Lung (tissue), 12 donors: ENCODE results near the gene ME2. TPM values are rescaled to one million over a fixed set of nuclear protein-coding genes. Genes with fewer than 3 reads are reported as not detected.

Experiments used
- ATAC-seq: fragments of 200-7000 bp; cut with Tn5 transposase; one replicate; pipeline ENCODE4 v1.9.1; 2020; ENCODE audit warnings: moderate number of reproducible peaks; ENCODE audit not compliant: insufficient read depth, low FRiP score
- DNase-seq, 3 donors: peaks; one replicate each; pipeline ENCODE4 v3.0.0-alpha.2; 2013 to 2017
- H3K27ac ChIP-seq, 2 donors: one replicate each; pipeline ENCODE4 v1.5.1; 2013; ENCODE audit warnings: mild to moderate bottlenecking in 2 of 2, moderate library complexity in 2 of 2, control low read depth in 1 of 2, inconsistent platforms in 1 of 2, low read depth in 1 of 2, low read length in 1 of 2
- H3K27me3 ChIP-seq, 3 donors: one replicate each; pipeline ENCODE4 v1.5.1; 2013; ENCODE audit warnings: low read length in 2 of 3; ENCODE audit not compliant: control insufficient read depth in 3 of 3, insufficient read depth in 3 of 3
- H3K36me3 ChIP-seq, 4 donors: one replicate each; pipeline ENCODE4 v1.5.1; 2013; ENCODE audit warnings: low read length in 4 of 4, mild to moderate bottlenecking in 1 of 4, moderate library complexity in 1 of 4; ENCODE audit not compliant: control insufficient read depth in 4 of 4, insufficient read depth in 4 of 4
- H3K4me1 ChIP-seq, 5 donors: one replicate each; pipeline ENCODE4 v1.5.1; 2013; ENCODE audit warnings: low read length in 5 of 5, mild to moderate bottlenecking in 2 of 5, moderate library complexity in 1 of 5; ENCODE audit not compliant: control insufficient read depth in 5 of 5, insufficient read depth in 5 of 5
- H3K4me3 ChIP-seq: one replicate; pipeline ENCODE4 v1.5.1; 2013; ENCODE audit warnings: mild to moderate bottlenecking, control low read depth, moderate library complexity
- H3K9ac ChIP-seq, 2 donors: one replicate each; pipeline ENCODE4 v1.5.1; 2013; ENCODE audit warnings: low read length in 2 of 2, control low read depth in 1 of 2; ENCODE audit not compliant: insufficient read depth in 1 of 2
- H3K9me3 ChIP-seq, 4 donors: one replicate each; pipeline ENCODE4 v1.5.1; 2013; ENCODE audit warnings: low read length in 3 of 4, mild to moderate bottlenecking in 1 of 4, moderate library complexity in 1 of 4; ENCODE audit not compliant: control insufficient read depth in 4 of 4, insufficient read depth in 3 of 4
- WGBS, 2 donors: extraction: QIAGEN DNeasy Blood & Tissue Kit; methylation state at CpG; one replicate each; pipeline ENCODE4 v1.1.7; 2013; 5-methylcytosine and 5-hydroxymethylcytosine counted together
- polyA plus RNA-seq, 2 donors: library from polyadenylated mRNA; stranded (reverse); fragments of 200-250 nt; gene quantifications; one replicate each; pipeline ENCODE4 v1.2.1, GENCODE V29; 2013
- total RNA-seq, 2 donors: library from RNA; depleted of rRNA in 1 of 2; stranded (reverse); fragments of >200 nt in 1 of 2; gene quantifications; one replicate each; pipeline ENCODE4 v1.2.1, GENCODE V29; 2014 to 2021
- TF ChIP-seq, protein P1 (sequence below): IDR thresholded peaks from 2 replicates; pipeline ENCODE4 v1.5.1; 2012; ENCODE audit warnings: mild to moderate bottlenecking; ENCODE audit errors: control extremely low read depth, extremely low read depth
- donor health status: control.
- donor health status: control.
- donor health status: Bipolar disorder and iron deficiency.
- donor health status: healthy.
- donor health status: DM: yes; HTN: yes; CAD: no.

The ME2 gene
- total and polyA plus RNA-seq, 4 donors = 17.9 to 52.0 (median 34.0) TPM

DNA sequence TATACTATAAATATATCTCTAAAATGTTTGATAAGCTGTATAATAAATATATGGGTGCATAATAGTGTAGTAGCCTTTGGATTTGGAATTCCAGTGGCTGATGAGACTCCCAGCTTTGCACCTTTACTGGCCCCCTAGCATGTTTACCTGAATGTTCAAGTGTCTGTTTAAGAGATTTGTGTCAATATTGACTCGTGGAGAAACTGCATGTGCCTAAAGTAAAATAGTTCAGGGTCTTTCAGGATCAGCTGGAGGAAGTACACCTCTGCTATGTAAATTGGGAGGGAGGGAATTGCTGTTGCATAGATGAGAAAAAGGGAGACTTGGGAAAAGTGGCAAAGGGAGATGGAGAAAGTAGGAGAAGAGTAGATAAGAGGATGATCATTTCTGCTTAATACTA is 23.9 kb downstream of the ME2 start:
- Histone ChIP-seq H3K4me1 (no peaks in the 10 kb centered on the region), H3K27me3 (no peaks in the 10 kb centered on the region), H3K36me3 (peaks cover 2 to 19% (median 6%) of the 10 kb centered on the region in 4 donors), H3K27ac (no peak overlapping the region), H3K9ac (no peak overlapping the region), H3K9me3 (peaks cover 0 to 2% (median 0%) of the 10 kb centered on the region in 4 donors), H3K4me3 (no peak overlapping the region)
- WGBS, 2 donors = 47 to 71% methylated on average over 1 of the region's 1 CpG
- peak in 1 of 3 donors; percentile 17 for DNase-seq
- ATAC-seq = no peak
- TF ChIP-seq, protein P1, sequence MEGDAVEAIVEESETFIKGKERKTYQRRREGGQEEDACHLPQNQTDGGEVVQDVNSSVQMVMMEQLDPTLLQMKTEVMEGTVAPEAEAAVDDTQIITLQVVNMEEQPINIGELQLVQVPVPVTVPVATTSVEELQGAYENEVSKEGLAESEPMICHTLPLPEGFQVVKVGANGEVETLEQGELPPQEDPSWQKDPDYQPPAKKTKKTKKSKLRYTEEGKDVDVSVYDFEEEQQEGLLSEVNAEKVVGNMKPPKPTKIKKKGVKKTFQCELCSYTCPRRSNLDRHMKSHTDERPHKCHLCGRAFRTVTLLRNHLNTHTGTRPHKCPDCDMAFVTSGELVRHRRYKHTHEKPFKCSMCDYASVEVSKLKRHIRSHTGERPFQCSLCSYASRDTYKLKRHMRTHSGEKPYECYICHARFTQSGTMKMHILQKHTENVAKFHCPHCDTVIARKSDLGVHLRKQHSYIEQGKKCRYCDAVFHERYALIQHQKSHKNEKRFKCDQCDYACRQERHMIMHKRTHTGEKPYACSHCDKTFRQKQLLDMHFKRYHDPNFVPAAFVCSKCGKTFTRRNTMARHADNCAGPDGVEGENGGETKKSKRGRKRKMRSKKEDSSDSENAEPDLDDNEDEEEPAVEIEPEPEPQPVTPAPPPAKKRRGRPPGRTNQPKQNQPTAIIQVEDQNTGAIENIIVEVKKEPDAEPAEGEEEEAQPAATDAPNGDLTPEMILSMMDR = no peak

DNA sequence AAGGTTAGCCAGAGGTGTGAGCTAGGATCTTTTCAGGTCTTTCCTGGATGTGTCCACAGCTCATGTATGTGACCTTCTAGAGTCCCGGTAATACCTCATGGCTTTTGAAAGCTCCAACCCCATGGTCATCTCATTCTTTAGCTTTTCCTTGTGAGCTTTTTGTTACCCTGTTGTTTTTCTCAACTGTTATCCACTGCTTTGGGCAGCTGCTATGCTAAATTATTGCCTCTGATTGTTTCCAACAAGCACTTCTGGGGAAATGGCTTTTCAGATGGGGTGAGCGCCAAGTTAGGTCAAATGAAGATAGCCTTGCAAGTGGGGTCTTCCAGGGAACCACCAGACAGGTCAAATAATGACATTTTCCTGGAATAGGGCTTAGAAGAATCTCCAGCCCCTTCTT is 27.9 kb downstream of the ME2 start:
- no peak for ATAC-seq
- no peaks in the 10 kb centered on the region for H3K4me1 ChIP-seq
- H3K36me3 ChIP-seq = peaks cover 7 to 13% (median 10%) of the 10 kb centered on the region in 4 donors
- H3K9ac ChIP-seq = no peak overlapping the region
- no peak overlapping the region for H3K27ac ChIP-seq
- peaks cover 0 to 2% (median 0%) of the 10 kb centered on the region in 4 donors for H3K9me3 ChIP-seq
- H3K4me3 ChIP-seq = no peak overlapping the region
- 97% methylated on average over 2 of the region's 2 CpGs for WGBS, 2 donors
- no peak for DNase-seq
- TF ChIP-seq, protein P1 = no peak
- H3K27me3 ChIP-seq = no peaks in the 10 kb centered on the region

DNA sequence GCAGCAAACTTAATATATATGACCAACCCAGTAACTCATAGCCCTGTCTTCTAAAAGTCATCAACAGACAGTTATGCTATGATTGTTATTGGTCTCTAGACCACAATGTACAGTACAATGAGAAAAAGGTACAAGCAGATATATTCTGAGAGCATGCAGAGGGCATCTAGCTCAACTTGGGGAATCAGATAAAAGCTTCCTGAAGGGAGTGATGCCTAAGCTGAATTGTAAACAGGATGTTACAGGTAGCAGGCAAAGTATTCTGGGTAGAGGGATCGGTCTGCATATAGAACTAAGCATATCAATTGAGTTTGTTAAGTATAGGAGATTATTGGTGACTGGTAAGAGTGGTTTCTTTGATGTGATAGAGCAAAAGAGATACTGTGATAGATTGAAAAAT is 30.3 kb downstream of the ME2 start:
- Histone ChIP-seq H3K9ac (no peak overlapping the region), H3K27me3 (no peaks in the 10 kb centered on the region), H3K4me3 (no peak overlapping the region), H3K9me3 (peaks cover 0 to 2% (median 0%) of the 10 kb centered on the region in 4 donors), H3K4me1 (no peaks in the 10 kb centered on the region), H3K27ac (no peak overlapping the region), H3K36me3 (peaks cover 7 to 22% (median 10%) of the 10 kb centered on the region in 4 donors)
- TF ChIP-seq, protein P1 = no peak
- WGBS, 2 donors = 95 to 100% methylated on average over 1 of the region's 1 CpG
- DNase-seq = no peak
- no peak for ATAC-seq

DNA sequence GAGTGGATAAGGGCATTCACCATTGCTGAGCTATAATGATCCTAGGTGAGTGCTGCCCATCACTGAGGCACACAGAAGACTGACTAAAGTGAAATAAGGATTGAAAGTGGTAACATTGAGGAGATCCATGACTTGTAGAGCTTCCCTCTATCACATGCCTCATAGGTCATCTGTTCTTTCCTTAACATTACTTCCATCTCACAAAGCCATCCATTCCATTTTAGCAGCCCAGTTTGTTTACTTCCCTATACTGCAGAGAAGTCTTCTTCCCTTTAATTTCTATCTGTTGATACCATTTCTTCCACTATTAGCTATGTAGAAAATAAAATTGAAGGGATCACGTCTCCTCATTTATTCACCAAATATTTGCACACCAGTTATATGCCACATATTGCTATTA is 32.1 kb downstream of the ME2 start:
- no peaks in the 10 kb centered on the region for H3K4me1 ChIP-seq
- H3K36me3 ChIP-seq = peaks cover 7 to 22% (median 10%) of the 10 kb centered on the region in 4 donors
- WGBS, 2 donors = 97% methylated on average over 1 of the region's 1 CpG
- H3K27ac ChIP-seq = no peak overlapping the region
- no peaks in the 10 kb centered on the region for H3K27me3 ChIP-seq
- peaks cover 0 to 2% (median 0%) of the 10 kb centered on the region in 4 donors for H3K9me3 ChIP-seq
- TF ChIP-seq, protein P1 = no peak
- no peak overlapping the region for H3K4me3 ChIP-seq
- no peak for ATAC-seq
- no peak for DNase-seq
- H3K9ac ChIP-seq = no peak overlapping the region
